H9 (cell line): ENCODE results near the gene BTD. TPM values are rescaled to one million over a fixed set of nuclear protein-coding genes. Genes with fewer than 3 reads are reported as not detected.

Source experiments
- DNase-seq: peaks from one replicate; pipeline ENCODE4 v3.0.0-alpha.2; 2017
- H2AFZ ChIP-seq: one replicate; pipeline ENCODE4 v1.6.1; 2013; ENCODE audit warnings: mild to moderate bottlenecking, low read length, control low read depth, moderate library complexity
- H2AK5ac ChIP-seq: 2 replicates; pipeline ENCODE4 v1.6.1; 2013; ENCODE audit warnings: low read length, control low read depth, mixed read lengths; ENCODE audit not compliant: insufficient read length
- H2BK120ac ChIP-seq: one replicate; pipeline ENCODE4 v1.6.1; 2013; ENCODE audit warnings: low read depth, mild to moderate bottlenecking, low read length, control low read depth, inconsistent platforms; ENCODE audit not compliant: poor library complexity, severe bottlenecking
- H2BK12ac ChIP-seq: 2 replicates; pipeline ENCODE4 v1.6.1; 2013; ENCODE audit warnings: low read length, control low read depth, mixed read lengths, low read depth; ENCODE audit not compliant: insufficient read length
- H2BK15ac ChIP-seq: 2 replicates; pipeline ENCODE4 v1.6.1; 2013; ENCODE audit warnings: low read depth, low read length, control low read depth
- H2BK20ac ChIP-seq: one replicate; pipeline ENCODE4 v1.6.1; 2013; ENCODE audit warnings: low read depth, mild to moderate bottlenecking, low read length, control low read depth, inconsistent platforms; ENCODE audit not compliant: poor library complexity, severe bottlenecking
- H2BK5ac ChIP-seq: 2 replicates; pipeline ENCODE4 v1.6.1; 2013; ENCODE audit warnings: low read length, control low read depth, mixed read lengths; ENCODE audit not compliant: insufficient read length
- H3K14ac ChIP-seq: 2 replicates; pipeline ENCODE4 v1.6.1; 2013; ENCODE audit warnings: low read length, control low read depth; ENCODE audit not compliant: insufficient read depth
- H3K18ac ChIP-seq: 2 replicates; pipeline ENCODE4 v1.6.1; 2013; ENCODE audit warnings: low read depth, mild to moderate bottlenecking, mixed read lengths, low read length, control low read depth; ENCODE audit not compliant: insufficient read length
- H3K23ac ChIP-seq: 2 replicates; pipeline ENCODE4 v1.6.1; 2013; ENCODE audit warnings: low read length, control low read depth, mixed read lengths, low read depth; ENCODE audit not compliant: insufficient read length
- H3K23me2 ChIP-seq: 2 replicates; pipeline ENCODE4 v1.6.1; 2013; ENCODE audit warnings: low read depth, mild to moderate bottlenecking, mixed read lengths, low read length, control low read depth; ENCODE audit not compliant: insufficient read length, poor library complexity, severe bottlenecking
- H3K27ac ChIP-seq: 2 replicates; pipeline ENCODE4 v1.5.1; 2013; ENCODE audit warnings: low read length, control low read depth, mixed read lengths, low read depth; ENCODE audit not compliant: insufficient read length
- H3K27me3 ChIP-seq: 2 replicates; pipeline ENCODE4 v1.6.1; 2013; ENCODE audit warnings: low read length, control low read depth, inconsistent platforms; ENCODE audit not compliant: insufficient read depth
- H3K4ac ChIP-seq: 2 replicates; pipeline ENCODE4 v1.6.1; 2013; ENCODE audit warnings: low read depth, mild to moderate bottlenecking, control low read depth, inconsistent platforms, low read length, moderate library complexity
- H3K4me1 ChIP-seq: 2 replicates; pipeline ENCODE4 v1.6.1; 2013; ENCODE audit warnings: low read length, control low read depth, inconsistent platforms; ENCODE audit not compliant: insufficient read depth
- H3K4me2 ChIP-seq: 2 replicates; pipeline ENCODE4 v1.6.1; 2013; ENCODE audit warnings: low read length, control low read depth, mixed read lengths; ENCODE audit not compliant: insufficient read length, insufficient read depth
- H3K56ac ChIP-seq: 2 replicates; pipeline ENCODE4 v1.6.1; 2013; ENCODE audit warnings: low read depth, mild to moderate bottlenecking, mixed read lengths, low read length, control low read depth; ENCODE audit not compliant: insufficient read length
- H3K79me1 ChIP-seq: 2 replicates; pipeline ENCODE4 v1.6.1; 2013; ENCODE audit warnings: low read depth, mild to moderate bottlenecking, moderate library complexity, low read length, control low read depth, inconsistent platforms; ENCODE audit not compliant: insufficient read depth, poor library complexity, severe bottlenecking
- H3K79me2 ChIP-seq: 2 replicates; pipeline ENCODE4 v1.6.1; 2013; ENCODE audit warnings: low read length, control low read depth, inconsistent platforms; ENCODE audit not compliant: insufficient read depth
- H3K9ac ChIP-seq: 2 replicates; pipeline ENCODE4 v1.6.1; 2013; ENCODE audit warnings: low read length, control low read depth, mixed read lengths; ENCODE audit not compliant: insufficient read length; ENCODE audit errors: extremely low read depth
- H3K9me3 ChIP-seq: one replicate; pipeline ENCODE4 v1.6.1; 2013; ENCODE audit warnings: low read depth, low read length, inconsistent platforms; ENCODE audit not compliant: control insufficient read depth
- H3T11ph ChIP-seq: one replicate; pipeline ENCODE4 v1.6.1; 2013; ENCODE audit warnings: mild to moderate bottlenecking, low read length, control low read depth, inconsistent platforms
- H4K20me1 ChIP-seq: one replicate; pipeline ENCODE4 v1.6.1; 2013; ENCODE audit not compliant: control insufficient read depth, insufficient read length, insufficient read depth
- H4K5ac ChIP-seq: 2 replicates; pipeline ENCODE4 v1.6.1; 2013; ENCODE audit warnings: low read depth, mild to moderate bottlenecking, mixed read lengths, low read length, control low read depth; ENCODE audit not compliant: insufficient read length
- H4K8ac ChIP-seq: replicated peaks from 2 replicates; pipeline ENCODE4 v1.6.1; 2013; ENCODE audit warnings: low read length, control low read depth, mixed read lengths, low read depth; ENCODE audit not compliant: insufficient read length
- H4K91ac ChIP-seq: 2 replicates; pipeline ENCODE4 v1.6.1; 2013; ENCODE audit warnings: low read depth, mild to moderate bottlenecking, moderate library complexity, mixed read lengths, low read length, control low read depth; ENCODE audit not compliant: insufficient read length
- H3K27ac Mint-ChIP-seq, 3 experiments: 2 replicates in 2 of 3; 3 replicates in 1 of 3; pipeline ENCODE4 v1.8.0; 2020 to 2021; ENCODE audit warnings: mixed read lengths in 3 of 3, mild to moderate bottlenecking in 1 of 3, moderate library complexity in 1 of 3
- H3K27me3 Mint-ChIP-seq: 2 replicates; pipeline ENCODE4 v1.8.0; 2021; ENCODE audit warnings: low read depth, mild to moderate bottlenecking, moderate library complexity, mixed read lengths
- H3K36me3 Mint-ChIP-seq, 3 experiments: 2 replicates in 2 of 3; 3 replicates in 1 of 3; pipeline ENCODE4 v1.8.0; 2020 to 2021; ENCODE audit warnings: low read depth in 3 of 3, mixed read lengths in 3 of 3; ENCODE audit not compliant: insufficient read depth in 1 of 3
- H3K4me1 Mint-ChIP-seq, 2 experiments: 2 replicates each; pipeline ENCODE4 v1.8.0; 2020; ENCODE audit warnings: mixed read lengths in 2 of 2
- H3K4me3 Mint-ChIP-seq, 2 experiments: 2 replicates in 1 of 2; 3 replicates in 1 of 2; pipeline ENCODE4 v1.8.0; 2020 to 2021; ENCODE audit warnings: mild to moderate bottlenecking in 2 of 2, mixed read lengths in 2 of 2, moderate library complexity in 1 of 2
- H3K9me3 Mint-ChIP-seq, 2 experiments: 2 replicates in 1 of 2; 3 replicates in 1 of 2; pipeline ENCODE4 v1.8.0; 2020; ENCODE audit warnings: mild to moderate bottlenecking in 2 of 2, mixed read lengths in 2 of 2, moderate library complexity in 1 of 2
- CTCF ChIP-seq: fragments of 200-600 bp; sonication (generic); conservative IDR thresholded peaks from 3 replicates; pipeline ENCODE4 v1.8.0; 2021; ENCODE audit warnings: antibody characterized with exemption, mild to moderate bottlenecking
- WGBS: extraction: QIAGEN DNeasy Blood & Tissue Kit; methylation state at CpG from one replicate; pipeline ENCODE4 v1.1.7; 2013; ENCODE audit warnings: missing lambda C conversion rate, low lambda C conversion rate, mixed read lengths; ENCODE audit not compliant: insufficient read length; ENCODE audit errors: extremely low coverage; 5-methylcytosine and 5-hydroxymethylcytosine counted together
- total RNA-seq: library from RNA; stranded (reverse); gene quantifications from 2 replicates; pipeline ENCODE4 v1.2.1, GENCODE V29; 2021

The BTD gene
- total RNA-seq, 1 experiment from 2014 or later = 21.5 TPM

DNA sequence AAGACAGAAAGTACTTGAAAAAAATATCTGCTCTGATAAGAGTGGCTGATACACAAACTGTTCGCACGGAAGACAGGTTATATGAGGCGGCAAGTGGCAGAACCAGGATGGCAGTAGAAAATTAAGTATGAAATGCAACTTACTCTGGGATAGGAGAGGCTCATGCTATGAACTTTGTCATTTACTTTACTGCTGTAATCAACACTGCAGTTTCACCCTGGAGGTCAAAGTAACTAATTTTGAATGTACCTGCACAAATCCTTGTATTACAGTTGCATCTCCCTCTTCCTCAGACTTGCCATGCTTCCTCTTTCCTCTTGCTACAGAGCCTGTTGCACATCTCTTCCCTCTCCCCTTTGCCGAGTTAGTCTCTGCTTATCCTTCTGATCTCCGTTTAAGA is 39.0 kb upstream of the BTD start:
- peaks cover 2 to 3% of the 10 kb centered on the region in 2 experiments; a peak in 2 of 4 replicates for H3K4me1 Mint-ChIP-seq
- no peak overlapping the region for H3T11ph ChIP-seq
- peaks cover 6 to 65% (median 33%) of the 10 kb centered on the region in 3 experiments; a peak in 6 of 7 replicates for H3K36me3 Mint-ChIP-seq

More for the DNA sequence above, 39.0 kb upstream of the BTD start:
- Histone ChIP-seq H2BK5ac (no peak overlapping the region), H3K23me2 (no peaks in the 10 kb centered on the region), H3K4me1 (no peaks in the 10 kb centered on the region), H3K18ac (no peak overlapping the region), H4K5ac (no peak overlapping the region), H2AFZ (no peak overlapping the region), H2BK120ac (no peak overlapping the region), H2BK20ac (no peak overlapping the region), H3K27ac (no peak overlapping the region), H3K56ac (no peak overlapping the region), H3K4me2 (no peak overlapping the region), H3K9ac (no peak overlapping the region), H4K20me1 (no peaks in the 10 kb centered on the region), H3K23ac (no peak overlapping the region), H3K79me1 (no peaks in the 10 kb centered on the region), H4K8ac (no peak overlapping the region), H3K27me3 (no peaks in the 10 kb centered on the region), H3K14ac (no peak overlapping the region), H3K9me3 (no peaks in the 10 kb centered on the region), H3K4ac (no peak overlapping the region), H2AK5ac (no peak overlapping the region), H3K79me2 (no peaks in the 10 kb centered on the region), H4K91ac (no peak overlapping the region), H2BK15ac (no peak overlapping the region), H2BK12ac (no peak overlapping the region)
- no peak for TF ChIP-seq CTCF
- H3K9me3 Mint-ChIP-seq = no peaks in the 10 kb centered on the region
- H3K27ac Mint-ChIP-seq = no peak overlapping the region; a peak in 1 of 7 replicates
- H3K27me3 Mint-ChIP-seq = no peaks in the 10 kb centered on the region
- H3K4me3 Mint-ChIP-seq = no peak overlapping the region
- DNase-seq = no peak
- no CpG with 5 or more reads among the region's 5 CpGs for WGBS
